NCI-H82 treated with DMSO at 0.1 percent for 48 hours (cell line): ENCODE data around the gene MSANTD2.

ENCODE experiments used
- DNase-seq: peaks from one replicate; lab custom pipeline; 2025; ENCODE audit not compliant: unreplicated experiment; lab: John Stamatoyannopoulos, UW

Gene MSANTD2

GRCh38 chr11:124737638-124738305 is 62.4 kb downstream of the MSANTD2 start:
- no peak for DNase-seq

DNA sequence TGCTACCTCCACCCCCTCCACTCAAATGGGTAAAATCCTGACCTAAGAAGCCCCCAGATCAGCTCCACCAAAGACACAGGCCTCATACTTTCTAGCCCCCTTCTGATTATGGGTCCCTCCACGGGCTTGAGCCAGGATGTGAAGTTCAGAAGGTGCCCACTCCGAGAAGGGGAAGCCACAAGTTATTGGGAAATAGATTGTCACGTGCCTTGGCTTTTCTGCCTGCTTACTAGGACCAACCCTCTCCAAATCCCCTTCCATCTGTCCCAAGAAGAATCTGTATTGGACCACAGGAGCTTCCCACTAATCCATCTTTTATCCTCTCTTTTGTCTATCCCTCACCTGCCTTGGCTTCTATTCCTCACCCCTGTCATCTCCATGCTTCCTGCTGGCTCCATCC is 63.5 kb downstream of the MSANTD2 start:
- DNase-seq, result peak; percentile 44

DNA sequence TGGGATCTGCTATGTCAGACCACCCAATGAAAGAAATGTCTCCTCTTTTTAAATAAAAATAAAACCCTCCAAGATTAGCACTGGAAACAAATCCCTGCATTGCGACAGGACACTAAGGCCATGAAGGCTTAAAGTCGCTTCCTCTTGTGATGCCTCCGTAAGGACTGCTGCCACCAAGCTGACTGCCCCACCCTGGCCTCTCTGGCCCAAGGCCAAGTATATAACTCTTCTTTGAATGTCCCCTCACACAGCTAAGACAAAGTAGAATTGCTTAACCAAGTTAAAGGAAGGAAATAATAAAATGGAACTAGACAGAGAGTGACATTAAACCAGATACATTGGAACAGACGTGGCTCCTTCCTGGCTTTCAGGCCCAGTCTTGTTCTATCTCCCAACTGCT is 68.0 kb downstream of the MSANTD2 start:
- DNase-seq, result no peak

- DNase-seq, result no peak
Observed at GRCh38 chr11:124729571-124729970, 70.6 kb downstream of the MSANTD2 start.

DNA sequence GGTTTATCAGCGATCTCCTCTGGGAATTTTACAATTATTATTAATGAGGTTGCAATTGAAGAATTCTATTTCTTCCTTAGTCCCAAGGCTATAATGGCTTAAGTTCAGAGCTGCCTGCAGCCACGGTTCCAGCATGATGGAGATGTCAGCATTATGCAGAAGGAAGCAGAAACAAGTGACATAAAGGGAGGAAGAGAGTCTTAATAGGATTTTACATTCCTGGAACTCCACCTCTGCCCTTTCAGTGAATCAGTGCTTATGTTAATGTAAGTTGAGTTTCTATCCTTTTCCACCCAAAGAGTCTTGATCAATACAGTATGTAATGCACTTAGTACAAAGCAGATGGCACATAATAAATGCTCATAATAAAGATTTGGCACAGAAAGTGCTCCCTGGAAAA is 72.1 kb downstream of the MSANTD2 start:
- DNase-seq, result no peak

- no peak for DNase-seq
Observed at GRCh38 chr11:124727474-124727873, 72.7 kb downstream of the MSANTD2 start.

DNA sequence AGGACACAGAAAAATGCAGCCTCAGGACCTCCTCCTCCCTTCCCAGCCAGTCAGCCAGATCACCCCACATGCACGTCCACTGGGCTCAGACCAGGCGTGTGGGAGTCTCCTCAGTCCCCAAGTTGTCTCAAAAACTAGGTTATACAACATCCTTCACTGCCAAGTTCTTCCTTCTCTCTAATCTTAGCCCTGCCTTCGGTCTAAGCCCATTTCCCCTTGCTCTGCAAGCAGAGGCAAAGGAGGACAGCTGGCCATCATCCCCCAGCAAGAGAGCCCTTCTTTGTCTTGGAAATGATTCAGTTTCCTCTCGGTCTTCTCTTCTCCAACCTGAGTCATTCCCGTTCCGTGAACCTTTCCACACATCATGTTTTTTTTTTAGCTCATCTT is 74.5 kb downstream of the MSANTD2 start:
- no peak for DNase-seq

DNA sequence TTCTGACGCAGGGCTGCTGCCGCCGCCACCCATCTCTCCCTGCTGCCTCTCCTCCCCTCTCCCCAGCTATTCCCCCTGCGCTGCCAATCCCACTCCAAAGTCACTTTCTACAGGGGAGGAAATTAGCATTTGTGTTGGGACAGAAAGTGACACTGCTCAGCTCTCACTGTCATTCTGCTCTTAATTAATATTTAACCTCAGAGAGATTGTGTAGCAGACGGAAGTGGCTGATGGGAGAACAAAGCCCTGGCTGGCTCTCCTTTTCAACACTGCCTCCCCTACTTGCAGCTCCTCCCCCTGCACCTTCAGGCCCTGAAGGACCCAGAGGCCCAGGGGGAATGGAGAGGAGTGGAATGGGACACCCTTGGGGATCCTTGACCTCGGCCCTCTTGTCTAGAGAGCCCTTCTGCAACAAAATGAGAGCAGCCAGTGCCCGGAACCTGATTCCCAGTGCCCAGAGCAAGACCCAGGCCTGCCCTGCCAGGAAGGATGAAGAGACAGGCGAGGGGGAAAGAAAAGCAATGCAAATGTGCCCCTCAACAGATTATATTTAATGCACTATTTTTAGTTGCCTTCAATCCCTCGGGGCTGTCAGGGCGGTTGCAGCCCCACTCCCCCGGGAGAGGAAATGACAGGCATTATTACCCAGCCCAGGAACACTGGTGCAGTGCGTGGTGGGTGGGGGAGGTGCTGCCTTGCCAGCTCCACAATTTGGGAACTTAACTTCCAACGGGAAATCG is 75.1 kb downstream of the MSANTD2 start:
- no peak for DNase-seq

GRCh38 chr11:124722176-124722575 is 78.0 kb downstream of the MSANTD2 start:
- DNase-seq, result no peak

DNA sequence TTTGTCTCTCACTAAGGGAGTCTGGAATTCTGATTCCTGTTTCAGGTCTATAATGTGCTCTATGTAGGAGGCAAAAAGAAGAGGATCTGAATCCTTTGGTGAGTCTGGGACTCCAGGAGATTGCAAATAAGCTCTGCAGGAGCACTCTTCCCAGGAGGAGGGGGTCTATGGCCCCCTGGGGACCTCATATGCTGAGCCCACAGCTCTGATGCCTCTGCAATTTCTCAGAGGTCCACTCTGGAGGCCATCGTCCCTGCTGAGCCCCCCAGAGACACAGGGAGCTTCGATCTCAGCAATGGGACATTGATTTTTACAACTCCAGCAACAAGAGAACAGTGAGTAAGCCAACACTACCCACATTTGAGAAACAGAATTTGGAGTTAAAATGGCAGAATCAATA is 80.7 kb downstream of the MSANTD2 start:
- DNase-seq, result no peak

GRCh38 chr11:124718801-124719200 is 81.4 kb downstream of the MSANTD2 start:
- no peak for DNase-seq

DNA sequence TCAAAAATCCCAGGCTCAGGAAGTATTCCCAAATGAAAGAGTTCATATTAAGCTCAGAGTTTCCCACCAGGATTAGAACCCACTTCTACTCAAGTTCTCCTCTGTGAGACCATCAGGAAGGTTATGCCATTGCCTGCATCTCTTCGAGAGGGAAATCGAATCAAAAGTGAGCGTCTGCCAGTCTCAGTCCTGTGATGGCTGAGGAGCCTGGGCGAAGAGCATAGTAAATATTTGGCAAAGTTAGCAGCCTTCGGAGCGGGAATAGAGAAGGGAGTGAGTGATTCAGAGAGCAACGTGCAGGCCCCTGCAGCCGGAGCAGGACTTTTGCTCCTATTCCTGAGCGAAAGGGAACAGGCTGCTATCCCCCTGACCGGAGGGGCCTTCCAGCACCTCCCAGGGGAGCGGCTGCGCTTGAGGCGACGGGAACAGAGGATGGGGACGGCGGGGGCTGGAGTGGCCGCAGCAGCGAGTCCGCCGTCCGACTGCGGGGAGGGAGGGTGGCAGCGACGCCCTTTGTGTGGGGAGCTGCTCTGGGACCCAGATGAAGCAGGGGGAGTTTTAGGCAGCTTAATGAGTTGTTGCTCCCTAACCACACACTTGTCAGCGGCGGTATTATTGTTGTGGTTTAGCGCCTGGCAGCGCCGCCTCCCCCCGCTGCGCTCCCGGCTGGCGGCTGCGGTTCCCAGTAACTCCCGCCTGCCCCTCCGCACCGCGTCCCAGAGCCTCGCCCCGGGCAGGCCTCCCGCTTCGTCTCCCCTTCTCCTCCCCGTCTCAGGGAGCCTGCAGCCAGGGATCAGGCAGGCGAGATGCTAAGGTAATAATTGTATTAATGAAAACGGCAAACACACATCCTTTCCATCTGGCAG is 82.2 kb downstream of the MSANTD2 start:
- no peak for DNase-seq

GRCh38 chr11:124717421-124717785 is 82.8 kb downstream of the MSANTD2 start:
- DNase-seq, result no peak

DNA sequence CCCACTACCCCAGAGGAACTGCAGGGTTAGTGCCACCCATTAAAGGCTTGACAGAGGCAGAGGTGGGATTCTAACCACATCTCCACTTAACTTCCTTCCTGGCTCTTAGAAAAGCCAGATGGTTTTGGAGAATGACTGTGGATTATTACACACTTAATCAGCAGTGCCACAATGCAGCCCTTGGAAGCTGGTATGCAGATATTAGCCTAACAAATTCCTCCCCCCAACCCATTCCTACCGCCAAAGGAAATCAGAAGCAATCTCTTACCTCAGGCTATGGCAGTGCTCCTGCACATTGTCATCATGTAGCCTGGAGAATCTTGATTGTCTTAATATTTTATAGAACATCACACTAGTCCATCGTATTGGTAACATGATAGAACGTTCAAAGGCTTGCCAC is 83.6 kb downstream of the MSANTD2 start:
- no peak for DNase-seq
